ENCODE measurements around the gene STK26. TPM values are rescaled to one million over a fixed set of nuclear protein-coding genes. Genes with fewer than 3 reads are reported as not detected.
A peak's percentile ranks its signal among the peaks of the same experiment; 100 is the strongest.

The STK26 gene
- total and polyA plus RNA-seq, 2 of the 13 experiments (the other 11 are each of a cell fraction or from before 2014, with no cell fraction given), result 16.9 to 47.9 TPM

GRCh38 chrX:132022967-132023895 is at the start of gene STK26 (continued):
- TF ChIP-seq ZNF280D (CRISPR knock-in tag; IDR thresholded peaks at IDR 0.05) (no peak), ZSCAN25 (CRISPR knock-in tag; IDR thresholded peaks at IDR 0.05) (no peak), FOXP4 (CRISPR knock-in tag; IDR thresholded peaks at IDR 0.05) (peak; percentile 26; the same call in 1 of the 2 replicates), ZBTB44 (CRISPR knock-in tag; IDR thresholded peaks at IDR 0.05) (no peak), ZNF720 (CRISPR knock-in tag; IDR thresholded peaks at IDR 0.05) (no peak), NR2C2 (CRISPR knock-in tag; IDR thresholded peaks at IDR 0.05; ENCODE audit: borderline replicate concordance) (no peak), GTF2F1 (IDR thresholded peaks at IDR 0.05; ENCODE audit: low read length) (no peak), MBD4 (IDR thresholded peaks at IDR 0.05; ENCODE audit: borderline replicate concordance, low read length) (no peak), ZNF512B (CRISPR knock-in tag; IDR thresholded peaks at IDR 0.05; ENCODE audit: borderline replicate concordance) (no peak), ZNF232 (CRISPR knock-in tag; IDR thresholded peaks at IDR 0.05; ENCODE audit: borderline replicate concordance) (no peak), MXI1 (IDR thresholded peaks at IDR 0.05; ENCODE audit: borderline replicate concordance, low read depth, low read length) (no peak), RELA (CRISPR knock-in tag; IDR thresholded peaks at IDR 0.05) (no peak), HNRNPLL (IDR thresholded peaks at IDR 0.05; ENCODE audit: low read depth, low read length, poor library complexity, severe bottlenecking) (peak; percentile 48), CEBPZ (IDR thresholded peaks at IDR 0.05; ENCODE audit: low read length) (no peak)
